ENCODE results near the gene USP10. TPM values are rescaled to one million over a fixed set of nuclear protein-coding genes. Genes with fewer than 3 reads are reported as not detected.

Gene USP10
- total RNA-seq, 1 donor from 2014 or later, result 107 TPM

- Histone ChIP-seq H3K4me2 (ENCODE audit: low read length) (no peak overlapping the region), H3K27ac (ENCODE audit: low read depth, low read length) (no peak overlapping the region), H3K79me2 (ENCODE audit: insufficient read depth, low read length) (peaks cover 3% of the 10 kb centered on the region), H3K9ac (ENCODE audit: low read length) (no peak overlapping the region), H3K27me3 (ENCODE audit: insufficient read depth, low read length) (no peaks in the 10 kb centered on the region), H3K4me1 (ENCODE audit: insufficient read depth, low read length) (no peaks in the 10 kb centered on the region), H3K4me3 (ENCODE audit: insufficient read depth, low read depth, low read length) (no peak overlapping the region), H4K20me1 (ENCODE audit: insufficient read depth, low read length) (peaks cover 33% of the 10 kb centered on the region), H3K36me3 (ENCODE audit: insufficient read depth, low read length) (peaks cover 32% of the 10 kb centered on the region), H3K9me3 (ENCODE audit: insufficient read depth, low read depth, low read length) (no peaks in the 10 kb centered on the region), H2AFZ (ENCODE audit: low read depth, low read length) (no peak overlapping the region)
- no peak overlapping the region for H3K27ac Mint-ChIP-seq (ENCODE audit: unreplicated experiment)
- DNase-seq (ENCODE audit: low read depth), result no peak
- H3K9me3 Mint-ChIP-seq (ENCODE audit: unreplicated experiment), result no peaks in the 10 kb centered on the region
- H3K36me3 Mint-ChIP-seq (ENCODE audit: low read depth, unreplicated experiment), result peaks cover 30% of the 10 kb centered on the region
- H3K27me3 Mint-ChIP-seq (ENCODE audit: low read depth, unreplicated experiment), result no peaks in the 10 kb centered on the region
- FAIRE-seq, result no peak
- no peaks in the 10 kb centered on the region for H3K4me1 Mint-ChIP-seq (ENCODE audit: low read depth, unreplicated experiment)
- no peak overlapping the region for H3K4me3 Mint-ChIP-seq (ENCODE audit: unreplicated experiment)
- TF ChIP-seq, protein P1, sequence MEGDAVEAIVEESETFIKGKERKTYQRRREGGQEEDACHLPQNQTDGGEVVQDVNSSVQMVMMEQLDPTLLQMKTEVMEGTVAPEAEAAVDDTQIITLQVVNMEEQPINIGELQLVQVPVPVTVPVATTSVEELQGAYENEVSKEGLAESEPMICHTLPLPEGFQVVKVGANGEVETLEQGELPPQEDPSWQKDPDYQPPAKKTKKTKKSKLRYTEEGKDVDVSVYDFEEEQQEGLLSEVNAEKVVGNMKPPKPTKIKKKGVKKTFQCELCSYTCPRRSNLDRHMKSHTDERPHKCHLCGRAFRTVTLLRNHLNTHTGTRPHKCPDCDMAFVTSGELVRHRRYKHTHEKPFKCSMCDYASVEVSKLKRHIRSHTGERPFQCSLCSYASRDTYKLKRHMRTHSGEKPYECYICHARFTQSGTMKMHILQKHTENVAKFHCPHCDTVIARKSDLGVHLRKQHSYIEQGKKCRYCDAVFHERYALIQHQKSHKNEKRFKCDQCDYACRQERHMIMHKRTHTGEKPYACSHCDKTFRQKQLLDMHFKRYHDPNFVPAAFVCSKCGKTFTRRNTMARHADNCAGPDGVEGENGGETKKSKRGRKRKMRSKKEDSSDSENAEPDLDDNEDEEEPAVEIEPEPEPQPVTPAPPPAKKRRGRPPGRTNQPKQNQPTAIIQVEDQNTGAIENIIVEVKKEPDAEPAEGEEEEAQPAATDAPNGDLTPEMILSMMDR (IDR thresholded peaks at IDR 0.05; ENCODE audit: insufficient read depth, low read depth, low read length), result no peak
- TF ChIP-seq EZH2 (IDR thresholded peaks at IDR 0.05; ENCODE audit: insufficient read depth, low read length), result no peak
Measured at GRCh38 chr16:84661418-84662060, 38.3 kb upstream of the USP10 start.

DNA sequence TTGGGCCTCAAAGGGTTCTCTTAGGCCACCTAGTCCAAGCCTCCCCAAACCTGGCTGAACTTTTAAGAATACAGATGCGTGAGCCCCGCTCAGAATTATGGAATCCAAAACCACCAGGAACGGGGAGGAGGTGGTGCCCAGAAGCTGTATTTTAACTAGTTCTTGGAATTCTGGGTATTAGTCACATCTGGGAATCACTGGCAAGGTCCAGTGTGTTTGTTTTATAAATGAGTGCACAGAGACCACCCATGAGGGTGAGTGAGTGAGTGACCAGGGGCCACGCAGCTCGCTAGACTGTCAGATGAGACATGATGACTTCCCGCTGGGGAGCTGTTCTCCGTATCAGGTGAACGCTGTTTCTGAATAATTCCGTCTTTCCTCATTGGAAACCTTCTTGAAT, 37.3 kb upstream of the USP10 start:
- TF ChIP-seq, protein P1 (IDR thresholded peaks at IDR 0.05; ENCODE audit: insufficient read depth, low read depth, low read length), result no peak
- no peak for TF ChIP-seq EZH2 (IDR thresholded peaks at IDR 0.05; ENCODE audit: insufficient read depth, low read length)
- no peaks in the 10 kb centered on the region for H3K9me3 ChIP-seq (ENCODE audit: insufficient read depth, low read depth, low read length)
- no peak overlapping the region for H3K27ac ChIP-seq (ENCODE audit: low read depth, low read length)
- no peak overlapping the region for H3K4me3 ChIP-seq (ENCODE audit: insufficient read depth, low read depth, low read length)
- Mint-ChIP-seq H3K36me3 (ENCODE audit: low read depth, unreplicated experiment) (peaks cover 30% of the 10 kb centered on the region), H3K4me3 (ENCODE audit: unreplicated experiment) (no peak overlapping the region), H3K27ac (ENCODE audit: unreplicated experiment) (no peak overlapping the region), H3K9me3 (ENCODE audit: unreplicated experiment) (no peaks in the 10 kb centered on the region), H3K27me3 (ENCODE audit: low read depth, unreplicated experiment) (no peaks in the 10 kb centered on the region), H3K4me1 (ENCODE audit: low read depth, unreplicated experiment) (no peaks in the 10 kb centered on the region)
- FAIRE-seq (no peak), DNase-seq (ENCODE audit: low read depth) (no peak)
- peaks cover 30% of the 10 kb centered on the region for H4K20me1 ChIP-seq (ENCODE audit: insufficient read depth, low read length)
- no peaks in the 10 kb centered on the region for H3K4me1 ChIP-seq (ENCODE audit: insufficient read depth, low read length)
- H3K79me2 ChIP-seq (ENCODE audit: insufficient read depth, low read length), result peaks cover 3% of the 10 kb centered on the region
- H2AFZ ChIP-seq (ENCODE audit: low read depth, low read length), result no peak overlapping the region
- H3K36me3 ChIP-seq (ENCODE audit: insufficient read depth, low read length), result peaks cover 31% of the 10 kb centered on the region
- H3K4me2 ChIP-seq (ENCODE audit: low read length), result no peak overlapping the region
- H3K27me3 ChIP-seq (ENCODE audit: insufficient read depth, low read length), result no peaks in the 10 kb centered on the region
- H3K9ac ChIP-seq (ENCODE audit: low read length), result no peak overlapping the region

- DNase-seq (ENCODE audit: low read depth) (no peak), FAIRE-seq (no peak)
- H3K27ac ChIP-seq (ENCODE audit: low read depth, low read length), result no peak overlapping the region
- H3K27me3 ChIP-seq (ENCODE audit: insufficient read depth, low read length), result no peaks in the 10 kb centered on the region
- no peak overlapping the region for H3K4me3 ChIP-seq (ENCODE audit: insufficient read depth, low read depth, low read length)
- peaks cover 28% of the 10 kb centered on the region for H4K20me1 ChIP-seq (ENCODE audit: insufficient read depth, low read length)
- no peaks in the 10 kb centered on the region for H3K79me2 ChIP-seq (ENCODE audit: insufficient read depth, low read length)
- H2AFZ ChIP-seq (ENCODE audit: low read depth, low read length), result no peak overlapping the region
- H3K36me3 ChIP-seq (ENCODE audit: insufficient read depth, low read length), result peaks cover 26% of the 10 kb centered on the region
- H3K9ac ChIP-seq (ENCODE audit: low read length), result no peak overlapping the region
- no peaks in the 10 kb centered on the region for H3K4me1 ChIP-seq (ENCODE audit: insufficient read depth, low read length)
- TF ChIP-seq, protein P1 (IDR thresholded peaks at IDR 0.05; ENCODE audit: insufficient read depth, low read depth, low read length), result no peak
- no peak for TF ChIP-seq EZH2 (IDR thresholded peaks at IDR 0.05; ENCODE audit: insufficient read depth, low read length)
- no peaks in the 10 kb centered on the region for H3K9me3 ChIP-seq (ENCODE audit: insufficient read depth, low read depth, low read length)
- no peaks in the 10 kb centered on the region for H3K9me3 Mint-ChIP-seq (ENCODE audit: unreplicated experiment)
- H3K4me3 Mint-ChIP-seq (ENCODE audit: unreplicated experiment), result no peak overlapping the region
- H3K4me1 Mint-ChIP-seq (ENCODE audit: low read depth, unreplicated experiment), result no peaks in the 10 kb centered on the region
- no peaks in the 10 kb centered on the region for H3K27me3 Mint-ChIP-seq (ENCODE audit: low read depth, unreplicated experiment)
- peaks cover 22% of the 10 kb centered on the region for H3K36me3 Mint-ChIP-seq (ENCODE audit: low read depth, unreplicated experiment)
- H3K27ac Mint-ChIP-seq (ENCODE audit: unreplicated experiment), result no peak overlapping the region
- no peak overlapping the region for H3K4me2 ChIP-seq (ENCODE audit: low read length)
Measured at GRCh38 chr16:84663433-84664101, 36.2 kb upstream of the USP10 start.
